Measurements from ENCODE around the gene SOCS7.

The SOCS7 gene

GRCh38 chr17:38425744-38426143, 74.1 kb downstream of the SOCS7 start:
- TF ChIP-seq TEAD4 (IDR thresholded peaks at IDR 0.05) (no peak), EP300 (IDR thresholded peaks at IDR 0.05; ENCODE audit: borderline replicate concordance) (peak; percentile 27; the same call in 1 of the 2 replicates)

- no peak for TF ChIP-seq EP300 (IDR thresholded peaks at IDR 0.05; ENCODE audit: borderline replicate concordance)
- no peak for TF ChIP-seq TEAD4 (IDR thresholded peaks at IDR 0.05)
- no peak for TF ChIP-seq RAD21 (IDR thresholded peaks at IDR 0.05; ENCODE audit: low read depth)
- TF ChIP-seq YY1 (IDR thresholded peaks at IDR 0.05; ENCODE audit: low read depth) = no peak
- TF ChIP-seq TCF12 (IDR thresholded peaks at IDR 0.05; ENCODE audit: low read depth) = no peak
- no peak for TF ChIP-seq USF1 (IDR thresholded peaks at IDR 0.05)
- TF ChIP-seq CREB1 (IDR thresholded peaks at IDR 0.05; ENCODE audit: low read depth) = no peak
- TF ChIP-seq EGR1 (IDR thresholded peaks at IDR 0.05) = no peak
- no peak for TF ChIP-seq MAX (IDR thresholded peaks at IDR 0.05)
- TF ChIP-seq FOXM1 (IDR thresholded peaks at IDR 0.05; ENCODE audit: borderline replicate concordance, low read depth) = no peak
- TF ChIP-seq NFIC (IDR thresholded peaks at IDR 0.05) = no peak
- TF ChIP-seq REST (IDR thresholded peaks at IDR 0.05; ENCODE audit: low read depth) = no peak
- TF ChIP-seq CEBPB (IDR thresholded peaks at IDR 0.05) = no peak
- TF ChIP-seq TAF1 (IDR thresholded peaks at IDR 0.05; ENCODE audit: low read depth) = no peak
Observed at GRCh38 chr17:38426441-38426840, 74.8 kb downstream of the SOCS7 start.

GRCh38 chr17:38427160-38427949, 75.7 kb downstream of the SOCS7 start:
- TF ChIP-seq CREB1 (IDR thresholded peaks at IDR 0.05; ENCODE audit: low read depth) (no peak), ZBTB7A (IDR thresholded peaks at IDR 0.05; ENCODE audit: low read depth) (no peak), FOXM1 (IDR thresholded peaks at IDR 0.05; ENCODE audit: borderline replicate concordance, low read depth) (no peak), TCF12 (IDR thresholded peaks at IDR 0.05; ENCODE audit: low read depth) (no peak), EP300 (IDR thresholded peaks at IDR 0.05; ENCODE audit: borderline replicate concordance) (no peak), TAF1 (IDR thresholded peaks at IDR 0.05; ENCODE audit: low read depth) (no peak), USF1 (IDR thresholded peaks at IDR 0.05) (no peak), NFIC (IDR thresholded peaks at IDR 0.05) (no peak), REST (IDR thresholded peaks at IDR 0.05; ENCODE audit: low read depth) (no peak), MAX (IDR thresholded peaks at IDR 0.05) (no peak), CEBPB (IDR thresholded peaks at IDR 0.05) (no peak), EGR1 (IDR thresholded peaks at IDR 0.05) (no peak), TEAD4 (IDR thresholded peaks at IDR 0.05) (no peak), RAD21 (IDR thresholded peaks at IDR 0.05; ENCODE audit: low read depth) (no peak), YY1 (IDR thresholded peaks at IDR 0.05; ENCODE audit: low read depth) (no peak)

- TF ChIP-seq CREB1 (IDR thresholded peaks at IDR 0.05; ENCODE audit: low read depth) (no peak), YY1 (IDR thresholded peaks at IDR 0.05; ENCODE audit: low read depth) (no peak), USF1 (IDR thresholded peaks at IDR 0.05) (no peak), TCF12 (IDR thresholded peaks at IDR 0.05; ENCODE audit: low read depth) (no peak; the same call in 1 of the 2 replicates), ZBTB7A (IDR thresholded peaks at IDR 0.05; ENCODE audit: low read depth) (no peak), MAX (IDR thresholded peaks at IDR 0.05) (no peak), TAF1 (IDR thresholded peaks at IDR 0.05; ENCODE audit: low read depth) (no peak; the same call in 1 of the 2 replicates)
Observed at GRCh38 chr17:38428112-38428642, 76.5 kb downstream of the SOCS7 start, which contains the start of gene ARHGAP23. Gene ARHGAP23 (plus strand): TSS chr17:38428464. CDS start chr17:38428486, 22 bp downstream.

All from Ishikawa (cell line).